ENCODE measurements around the gene METTL27.

The METTL27 gene

DNA sequence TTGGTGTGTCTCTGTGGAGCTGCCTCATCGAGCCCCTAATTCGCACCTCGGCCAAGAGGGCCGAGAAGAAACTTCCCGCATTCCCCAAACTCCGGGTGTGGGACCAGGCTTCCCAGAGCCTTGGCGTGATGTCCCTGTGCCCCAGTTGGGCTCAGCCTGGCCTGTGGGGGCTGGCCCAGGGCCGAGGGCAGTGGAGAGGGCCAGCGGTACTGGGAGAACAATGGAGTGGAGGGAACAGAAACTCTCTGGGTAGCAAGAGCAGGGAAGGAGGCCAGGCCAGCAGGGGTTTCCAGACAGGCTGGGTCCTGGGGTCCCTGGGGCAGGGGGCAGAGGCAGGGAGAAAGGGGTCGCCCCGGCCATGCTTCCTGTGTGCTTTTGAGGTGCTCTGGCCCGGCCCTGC lies 34.7 kb upstream of the METTL27 start:
- Histone ChIP-seq H3K27ac (ENCODE audit: low read depth, low read length) (no peak overlapping the region), H3K79me1 (ENCODE audit: low read length) (no peaks in the 10 kb centered on the region), H3K4me2 (ENCODE audit: low read length) (no peak overlapping the region), H3K4me1 (ENCODE audit: control insufficient read depth in 1 of 2, insufficient read depth in 2 of 2, low read length in 2 of 2) (peaks cover 12 to 21% of the 10 kb centered on the region in 2 experiments), H3K18ac (ENCODE audit: low read length) (no peak overlapping the region), H3K36me3 (ENCODE audit: control insufficient read depth in 1 of 2, insufficient read depth in 2 of 2, low read length in 2 of 2) (no peaks in the 10 kb centered on the region), H4K12ac (ENCODE audit: low read depth, low read length) (no peak overlapping the region), H2AK5ac (ENCODE audit: low read length) (no peak overlapping the region), H3K4me3 (ENCODE audit: low read depth, low read length) (no peak overlapping the region), H3K79me2 (ENCODE audit: control insufficient read depth, insufficient read depth, low read length, poor library complexity) (no peaks in the 10 kb centered on the region), H4K8ac (ENCODE audit: low read depth, low read length) (no peak overlapping the region), H3K9ac (ENCODE audit: low read length) (no peak overlapping the region), H4K91ac (ENCODE audit: low read depth, low read length) (no peak overlapping the region), H3K4ac (ENCODE audit: low read depth, low read length) (no peak overlapping the region), H2AFZ (ENCODE audit: insufficient read depth, low read length, poor library complexity) (no peak overlapping the region), H2BK120ac (ENCODE audit: insufficient read depth, low read length, poor library complexity) (peak overlapping the region; percentile 38), H2BK5ac (ENCODE audit: low read depth, low read length, poor library complexity) (no peak overlapping the region), H3K14ac (ENCODE audit: low read length) (no peak overlapping the region), H3K27me3 (ENCODE audit: insufficient read depth, low read length) (no peaks in the 10 kb centered on the region), H2BK12ac (ENCODE audit: low read length) (no peak overlapping the region), H3K23ac (ENCODE audit: low read length) (no peak overlapping the region), H3K9me3 (ENCODE audit: insufficient read depth, low read depth, low read length) (peaks cover 1% of the 10 kb centered on the region)
- no peak for DNase-seq
- no CpG with 5 or more reads among the region's 12 CpGs for WGBS (ENCODE audit: extremely low coverage, insufficient coverage, insufficient read length)

DNA sequence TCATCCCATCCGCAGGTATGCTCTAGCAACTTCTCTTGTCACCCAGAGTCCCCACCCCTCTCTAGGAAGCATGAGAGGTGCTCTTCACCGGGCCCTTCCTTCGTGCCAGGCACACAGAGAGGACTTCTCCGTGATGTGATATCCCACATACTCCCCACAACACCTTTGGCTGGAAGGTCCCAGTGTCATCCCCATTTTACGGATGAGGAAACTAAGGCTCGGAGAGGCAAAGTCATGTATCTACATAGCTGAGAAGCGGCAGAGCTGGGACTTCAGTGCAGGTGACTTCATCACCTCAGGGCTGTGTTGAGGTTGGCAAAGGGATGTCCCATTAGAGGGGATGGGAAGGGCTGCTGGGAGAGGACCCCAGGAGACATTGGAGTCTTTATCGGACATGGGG lies 34.0 kb upstream of the METTL27 start:
- no peaks in the 10 kb centered on the region for H3K27me3 ChIP-seq (ENCODE audit: insufficient read depth, low read length)
- no peak overlapping the region for H4K91ac ChIP-seq (ENCODE audit: low read depth, low read length)
- peaks cover 12 to 16% of the 10 kb centered on the region in 2 experiments for H3K4me1 ChIP-seq (ENCODE audit: control insufficient read depth in 1 of 2, insufficient read depth in 2 of 2, low read length in 2 of 2)
- H3K9me3 ChIP-seq (ENCODE audit: insufficient read depth, low read depth, low read length) = peaks cover 4% of the 10 kb centered on the region
- H3K14ac ChIP-seq (ENCODE audit: low read length) = no peak overlapping the region
- H3K23ac ChIP-seq (ENCODE audit: low read length) = no peak overlapping the region
- H2BK12ac ChIP-seq (ENCODE audit: low read length) = no peak overlapping the region
- H2BK120ac ChIP-seq (ENCODE audit: insufficient read depth, low read length, poor library complexity) = no peak overlapping the region
- H4K12ac ChIP-seq (ENCODE audit: low read depth, low read length) = no peak overlapping the region
- WGBS (ENCODE audit: extremely low coverage, insufficient coverage, insufficient read length) = no CpG with 5 or more reads among the region's 8 CpGs
- DNase-seq = no peak
- H3K9ac ChIP-seq (ENCODE audit: low read length) = no peak overlapping the region
- no peak overlapping the region for H3K4me2 ChIP-seq (ENCODE audit: low read length)
- no peak overlapping the region for H2BK5ac ChIP-seq (ENCODE audit: low read depth, low read length, poor library complexity)
- no peaks in the 10 kb centered on the region for H3K79me1 ChIP-seq (ENCODE audit: low read length)
- H4K8ac ChIP-seq (ENCODE audit: low read depth, low read length) = no peak overlapping the region
- H3K27ac ChIP-seq (ENCODE audit: low read depth, low read length) = no peak overlapping the region
- H3K4me3 ChIP-seq (ENCODE audit: low read depth, low read length) = no peak overlapping the region
- H3K4ac ChIP-seq (ENCODE audit: low read depth, low read length) = no peak overlapping the region
- no peaks in the 10 kb centered on the region for H3K36me3 ChIP-seq (ENCODE audit: control insufficient read depth in 1 of 2, insufficient read depth in 2 of 2, low read length in 2 of 2)
- no peak overlapping the region for H2AK5ac ChIP-seq (ENCODE audit: low read length)
- H3K79me2 ChIP-seq (ENCODE audit: control insufficient read depth, insufficient read depth, low read length, poor library complexity) = no peaks in the 10 kb centered on the region
- no peak overlapping the region for H3K18ac ChIP-seq (ENCODE audit: low read length)
- no peak overlapping the region for H2AFZ ChIP-seq (ENCODE audit: insufficient read depth, low read length, poor library complexity)

DNA sequence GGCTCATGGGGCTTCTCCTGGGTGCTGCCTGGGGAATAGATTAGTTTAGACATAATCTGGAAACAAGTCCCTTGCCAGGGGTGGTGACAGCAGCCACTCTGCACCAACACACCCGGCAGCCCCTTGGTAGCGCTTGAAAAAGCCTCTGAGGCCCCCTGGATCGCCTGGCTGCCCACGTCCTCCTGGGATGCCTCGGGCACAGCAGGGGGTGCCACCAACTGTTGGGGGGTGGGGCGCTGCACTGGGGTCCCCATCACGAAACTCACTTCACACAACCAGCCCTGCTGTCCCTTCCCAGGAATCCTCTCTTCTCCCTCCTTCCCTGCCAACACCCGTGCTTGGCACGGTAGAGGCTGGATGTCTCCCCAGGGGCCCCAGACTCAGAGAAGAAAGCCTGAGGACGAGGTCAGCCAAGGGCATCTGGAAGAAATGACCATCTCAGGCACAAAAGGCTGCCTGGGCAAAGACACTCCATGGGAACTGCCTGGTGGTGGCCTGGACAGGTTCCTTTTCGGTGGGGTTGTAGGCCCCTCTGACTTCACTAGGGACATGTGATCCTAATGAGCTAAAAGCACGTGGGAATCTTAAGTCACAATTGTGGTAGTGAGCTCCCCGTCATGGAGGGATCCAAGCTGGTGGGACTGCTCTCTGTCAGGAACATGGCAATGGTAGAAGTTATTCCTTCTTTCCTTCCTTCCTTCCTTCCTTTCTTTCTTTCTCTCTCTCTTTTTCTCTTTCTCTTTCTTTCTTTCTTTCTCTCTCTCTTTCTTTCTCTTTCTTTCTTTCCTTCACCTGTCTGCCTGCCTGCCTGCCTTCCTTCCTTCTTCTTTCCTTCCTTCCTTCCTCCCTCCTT lies 30.0 kb upstream of the METTL27 start:
- no peak for DNase-seq

DNA sequence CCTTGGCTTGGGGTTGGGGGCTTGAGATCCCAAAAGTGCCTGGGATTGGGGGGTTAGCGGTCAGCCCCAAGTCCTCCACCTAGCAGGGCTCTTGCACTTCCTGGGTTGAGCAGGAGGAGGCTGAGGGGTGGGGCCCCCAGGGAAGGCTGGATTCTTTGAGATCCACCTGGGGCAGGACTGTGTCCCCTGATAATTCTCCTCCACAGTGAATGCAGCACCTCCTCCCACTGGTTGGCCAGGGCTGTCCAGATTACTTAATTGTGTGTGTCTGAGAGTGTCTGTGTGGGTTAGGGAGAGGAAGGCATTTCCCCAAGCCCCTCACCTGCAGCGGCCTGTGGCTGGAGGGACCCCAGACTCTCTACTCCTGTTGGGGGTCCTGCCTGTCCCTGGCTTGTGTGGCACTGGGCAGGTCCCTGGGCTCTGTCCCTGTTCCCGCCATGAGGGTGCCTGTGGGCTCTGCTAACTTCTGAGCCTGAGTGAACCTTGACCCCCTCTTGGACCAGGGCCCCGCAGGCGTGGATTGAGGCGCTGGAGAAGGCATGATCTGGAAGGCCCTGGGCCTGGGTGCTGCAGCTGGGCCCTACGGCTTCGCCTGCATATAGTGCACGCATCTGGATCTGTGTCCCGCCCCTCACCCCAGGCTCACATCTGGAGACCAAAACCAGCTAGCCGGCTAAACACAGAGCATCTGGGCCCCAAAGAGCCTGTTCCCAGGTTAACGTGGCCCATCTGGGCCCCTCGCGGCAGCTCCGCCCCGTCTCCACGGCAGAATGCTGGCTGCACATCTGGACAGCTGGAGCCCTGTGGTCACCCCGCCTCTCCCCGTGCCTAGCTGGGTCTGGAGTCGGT lies 29.1 kb upstream of the METTL27 start:
- Histone ChIP-seq H2AFZ (ENCODE audit: insufficient read depth, low read length, poor library complexity) (no peak overlapping the region), H3K23ac (ENCODE audit: low read length) (no peak overlapping the region), H3K79me1 (ENCODE audit: low read length) (no peaks in the 10 kb centered on the region), H3K14ac (ENCODE audit: low read length) (no peak overlapping the region), H4K91ac (ENCODE audit: low read depth, low read length) (no peak overlapping the region), H4K12ac (ENCODE audit: low read depth, low read length) (no peak overlapping the region), H4K8ac (ENCODE audit: low read depth, low read length) (no peak overlapping the region), H3K27me3 (ENCODE audit: insufficient read depth, low read length) (no peaks in the 10 kb centered on the region), H3K9me3 (ENCODE audit: insufficient read depth, low read depth, low read length) (peaks cover 4% of the 10 kb centered on the region), H3K36me3 (ENCODE audit: control insufficient read depth in 1 of 2, insufficient read depth in 2 of 2, low read length in 2 of 2) (no peaks in the 10 kb centered on the region), H3K4me3 (ENCODE audit: low read depth, low read length) (no peak overlapping the region), H3K4ac (ENCODE audit: low read depth, low read length) (no peak overlapping the region), H2BK5ac (ENCODE audit: low read depth, low read length, poor library complexity) (no peak overlapping the region), H2BK12ac (ENCODE audit: low read length) (no peak overlapping the region), H3K4me2 (ENCODE audit: low read length) (no peak overlapping the region), H2AK5ac (ENCODE audit: low read length) (no peak overlapping the region), H3K27ac (ENCODE audit: low read depth, low read length) (no peak overlapping the region), H3K79me2 (ENCODE audit: control insufficient read depth, insufficient read depth, low read length, poor library complexity) (no peaks in the 10 kb centered on the region), H3K9ac (ENCODE audit: low read length) (no peak overlapping the region), H3K4me1 (ENCODE audit: control insufficient read depth in 1 of 2, insufficient read depth in 2 of 2, low read length in 2 of 2) (no peaks in the 10 kb centered on the region), H3K18ac (ENCODE audit: low read length) (no peak overlapping the region), H2BK120ac (ENCODE audit: insufficient read depth, low read length, poor library complexity) (no peak overlapping the region)
- WGBS (ENCODE audit: extremely low coverage, insufficient coverage, insufficient read length) = no CpG with 5 or more reads among the region's 20 CpGs
- DNase-seq = peak; percentile 30 to 33

More for the DNA sequence above, 30.0 kb upstream of the METTL27 start:
- no peak overlapping the region for H4K8ac ChIP-seq (ENCODE audit: low read depth, low read length)
- H3K23ac ChIP-seq (ENCODE audit: low read length) = no peak overlapping the region
- no peak overlapping the region for H2AFZ ChIP-seq (ENCODE audit: insufficient read depth, low read length, poor library complexity)
- H2AK5ac ChIP-seq (ENCODE audit: low read length) = no peak overlapping the region
- no peak overlapping the region for H4K91ac ChIP-seq (ENCODE audit: low read depth, low read length)
- H3K36me3 ChIP-seq (ENCODE audit: control insufficient read depth in 1 of 2, insufficient read depth in 2 of 2, low read length in 2 of 2) = no peaks in the 10 kb centered on the region
- H3K14ac ChIP-seq (ENCODE audit: low read length) = no peak overlapping the region
- H3K18ac ChIP-seq (ENCODE audit: low read length) = no peak overlapping the region
- no peak overlapping the region for H2BK12ac ChIP-seq (ENCODE audit: low read length)
- H3K9me3 ChIP-seq (ENCODE audit: insufficient read depth, low read depth, low read length) = peaks cover 4% of the 10 kb centered on the region
- H3K4me1 ChIP-seq (ENCODE audit: control insufficient read depth in 1 of 2, insufficient read depth in 2 of 2, low read length in 2 of 2) = no peaks in the 10 kb centered on the region
- no peak overlapping the region for H3K4ac ChIP-seq (ENCODE audit: low read depth, low read length)
- H3K79me1 ChIP-seq (ENCODE audit: low read length) = no peaks in the 10 kb centered on the region
- no peaks in the 10 kb centered on the region for H3K27me3 ChIP-seq (ENCODE audit: insufficient read depth, low read length)
- H4K12ac ChIP-seq (ENCODE audit: low read depth, low read length) = no peak overlapping the region
- H3K4me3 ChIP-seq (ENCODE audit: low read depth, low read length) = no peak overlapping the region
- no peaks in the 10 kb centered on the region for H3K79me2 ChIP-seq (ENCODE audit: control insufficient read depth, insufficient read depth, low read length, poor library complexity)
- no peak overlapping the region for H3K4me2 ChIP-seq (ENCODE audit: low read length)
- no CpG with 5 or more reads among the region's 13 CpGs for WGBS (ENCODE audit: extremely low coverage, insufficient coverage, insufficient read length)
- H2BK5ac ChIP-seq (ENCODE audit: low read depth, low read length, poor library complexity) = no peak overlapping the region
- no peak overlapping the region for H2BK120ac ChIP-seq (ENCODE audit: insufficient read depth, low read length, poor library complexity)
- no peak overlapping the region for H3K27ac ChIP-seq (ENCODE audit: low read depth, low read length)
- H3K9ac ChIP-seq (ENCODE audit: low read length) = no peak overlapping the region
